ENCODE results near the gene SMYD3.

The SMYD3 gene

GRCh38 chr1:246203180-246203579 is 303.9 kb downstream of the SMYD3 start:
- no peak for DNase-seq

- no peak for DNase-seq
Observed at GRCh38 chr1:246200738-246201137, 306.3 kb downstream of the SMYD3 start.

- no peak for DNase-seq
Observed at GRCh38 chr1:246200225-246200624, 306.9 kb downstream of the SMYD3 start.

- DNase-seq, result no peak
Observed at GRCh38 chr1:246199086-246199645, 307.9 kb downstream of the SMYD3 start.

GRCh38 chr1:246198115-246198816 is 308.8 kb downstream of the SMYD3 start:
- DNase-seq, result no peak

DNA sequence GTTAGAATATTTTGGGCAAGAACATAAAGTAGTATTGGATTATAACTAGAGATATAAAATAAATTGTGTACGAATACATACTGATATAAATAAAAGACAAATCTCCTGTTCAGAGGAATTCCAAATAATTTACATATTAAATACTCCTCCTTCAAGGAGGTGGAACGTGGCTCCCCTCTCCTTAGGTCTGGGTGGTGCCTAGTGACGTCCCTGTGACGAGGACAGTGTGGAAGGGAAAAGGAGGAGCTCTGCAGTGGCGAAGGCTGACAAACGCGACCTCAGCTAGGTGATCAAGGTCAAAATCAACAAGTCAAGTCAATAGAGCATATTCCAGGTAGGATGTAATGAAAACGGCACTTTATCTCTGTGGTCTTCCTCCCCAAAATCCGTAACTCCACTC is 310.0 kb downstream of the SMYD3 start:
- DNase-seq, result no peak

DNA sequence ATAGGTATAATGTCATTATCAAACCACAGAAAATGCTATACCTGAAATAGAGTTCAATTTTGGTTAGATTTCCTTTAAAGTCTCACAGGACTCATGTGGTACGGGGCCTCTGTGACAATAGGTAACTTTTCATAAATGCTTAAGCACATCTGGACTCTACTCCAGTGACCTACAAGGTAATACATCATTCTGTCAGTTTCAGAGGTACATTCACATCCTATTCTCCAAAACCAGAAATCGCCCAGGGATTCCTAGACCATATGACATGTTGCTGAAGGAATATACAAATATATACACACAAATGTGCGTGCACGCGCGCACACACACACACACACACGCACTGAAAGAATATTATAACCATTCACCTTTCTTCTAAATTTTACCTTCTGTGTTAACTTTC is 311.8 kb downstream of the SMYD3 start:
- DNase-seq, result no peak

- DNase-seq, result no peak
Observed at GRCh38 chr1:246193537-246193936, 313.5 kb downstream of the SMYD3 start.

DNA sequence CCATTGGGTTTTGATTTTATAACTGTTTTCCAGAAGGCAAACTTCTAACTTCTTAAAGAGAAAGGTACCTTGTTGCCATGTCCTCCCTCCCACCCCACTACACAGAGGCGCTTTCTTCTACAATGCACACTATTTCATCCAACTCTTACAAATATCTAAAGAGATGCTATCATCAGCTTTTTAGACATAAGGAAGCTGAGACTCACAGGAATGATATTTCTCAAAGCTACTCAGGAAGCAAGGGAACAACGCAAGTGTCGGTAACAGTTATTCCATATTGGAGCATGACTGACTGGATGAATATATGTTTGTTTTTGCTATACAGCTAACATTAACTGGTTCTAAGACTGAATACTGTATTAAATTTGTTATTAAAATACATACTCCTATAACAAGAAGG is 318.0 kb downstream of the SMYD3 start:
- no peak for DNase-seq

- no peak for DNase-seq
Observed at GRCh38 chr1:246187834-246188372, 319.2 kb downstream of the SMYD3 start.

- DNase-seq, result no peak
Observed at GRCh38 chr1:246184503-246184902, 322.6 kb downstream of the SMYD3 start.

DNA sequence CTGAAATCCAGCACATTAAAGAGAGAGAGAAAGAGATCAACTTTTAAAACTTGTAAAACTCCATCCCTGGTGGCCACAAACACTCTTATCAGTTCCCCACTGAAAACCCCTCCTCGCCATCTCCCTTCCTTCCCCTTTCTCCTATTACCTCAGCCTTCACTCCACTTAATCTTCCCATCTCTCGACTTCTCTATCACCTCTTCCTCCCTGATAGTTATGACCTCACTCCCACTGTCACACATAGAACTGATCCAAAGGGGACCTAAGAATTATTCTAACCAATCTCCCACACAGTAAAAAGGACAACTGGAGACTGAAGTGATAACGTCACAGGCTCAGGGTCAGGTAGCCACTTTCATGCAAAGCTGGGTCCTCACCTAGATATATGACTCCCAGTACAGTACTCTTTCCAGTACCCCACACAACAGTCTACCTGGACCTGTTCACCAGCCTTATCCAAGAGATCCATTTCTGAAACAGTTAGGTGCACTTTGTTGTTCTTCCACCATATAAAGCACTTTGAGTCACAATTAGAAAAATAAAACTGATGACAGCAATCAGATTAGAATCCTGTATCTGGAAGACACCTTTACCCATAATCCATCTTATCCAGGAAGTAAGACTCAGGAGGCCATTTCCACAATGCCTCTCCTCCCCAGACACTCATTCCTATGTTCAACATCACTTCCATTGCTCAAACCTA is 324.8 kb downstream of the SMYD3 start:
- DNase-seq, result no peak

- DNase-seq, result no peak
Observed at GRCh38 chr1:246181241-246181640, 325.8 kb downstream of the SMYD3 start.

DNA sequence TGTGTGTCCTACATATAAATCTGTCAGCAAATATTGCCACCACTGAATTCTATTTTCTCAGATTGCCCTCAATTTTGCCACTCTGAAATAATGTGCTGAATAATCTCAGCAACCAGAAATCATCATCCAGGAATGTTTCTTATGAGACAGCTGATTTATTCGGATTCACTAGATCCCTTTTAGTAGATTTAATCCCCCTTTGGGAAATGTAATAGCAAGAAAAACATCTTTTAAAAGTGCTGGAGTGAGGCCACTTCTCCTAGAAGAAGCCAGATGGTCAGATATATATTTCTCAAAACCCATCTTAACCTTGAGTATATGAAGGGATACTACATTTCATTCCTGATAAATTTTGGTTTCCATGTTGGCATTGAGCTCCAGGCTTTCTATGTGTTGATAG is 327.7 kb downstream of the SMYD3 start:
- DNase-seq, result no peak

- DNase-seq, result no peak
Observed at GRCh38 chr1:246178717-246179311, 328.3 kb downstream of the SMYD3 start.

GRCh38 chr1:246176126-246177024 is 330.7 kb downstream of the SMYD3 start:
- no peak for DNase-seq

DNA sequence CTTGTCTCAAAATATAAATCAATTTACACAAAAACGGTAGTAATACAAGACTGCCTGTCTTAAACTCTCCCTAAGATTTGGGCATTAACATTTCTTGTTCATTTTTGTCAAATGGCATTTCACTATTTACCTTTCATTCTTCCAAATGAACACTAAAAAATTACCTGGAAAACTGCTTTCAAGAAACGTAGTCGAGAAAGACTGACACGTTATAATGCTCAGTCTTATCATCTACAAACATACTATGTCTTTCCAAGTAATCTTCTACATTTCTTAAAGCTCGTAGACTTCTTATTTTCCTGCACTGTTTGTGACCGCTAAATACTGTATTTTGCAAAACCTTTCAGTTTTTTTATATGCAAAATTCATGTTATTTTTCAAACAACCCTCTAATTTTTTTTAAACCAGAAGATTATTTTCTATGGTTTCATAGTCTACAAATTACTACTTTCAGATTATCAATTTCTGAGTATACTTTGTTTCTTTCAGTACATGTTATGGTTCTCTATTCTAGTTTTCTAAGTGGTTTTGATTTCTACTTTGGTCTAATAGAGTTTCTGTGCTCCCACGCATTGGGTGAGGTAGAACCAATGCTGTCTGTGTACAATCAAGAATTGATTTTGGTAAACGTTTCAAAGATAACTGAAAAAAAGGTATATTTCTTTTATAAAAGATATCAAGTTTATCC is 336.4 kb downstream of the SMYD3 start:
- no peak for DNase-seq

- no peak for DNase-seq
Observed at GRCh38 chr1:246169486-246169885, 337.6 kb downstream of the SMYD3 start.

DNA sequence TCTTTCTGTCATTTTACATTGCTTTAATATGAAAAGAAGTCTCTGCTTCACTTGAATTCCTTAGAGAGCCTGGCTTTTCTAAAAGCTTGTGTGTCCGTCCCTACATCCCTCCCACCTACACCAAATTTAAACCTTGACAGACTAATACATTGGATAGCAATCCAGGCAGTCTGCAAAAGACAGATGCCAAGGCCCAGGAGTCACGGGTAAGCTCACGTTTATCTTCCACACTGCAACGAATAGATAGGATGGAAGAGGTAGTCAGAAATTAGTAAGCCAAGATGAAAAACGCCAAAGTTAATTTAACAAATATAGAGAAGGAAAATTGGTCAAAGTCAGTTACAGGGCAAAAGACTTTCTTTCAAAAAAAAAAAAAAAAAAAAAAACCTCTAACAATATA is 338.1 kb downstream of the SMYD3 start:
- DNase-seq, result no peak

DNA sequence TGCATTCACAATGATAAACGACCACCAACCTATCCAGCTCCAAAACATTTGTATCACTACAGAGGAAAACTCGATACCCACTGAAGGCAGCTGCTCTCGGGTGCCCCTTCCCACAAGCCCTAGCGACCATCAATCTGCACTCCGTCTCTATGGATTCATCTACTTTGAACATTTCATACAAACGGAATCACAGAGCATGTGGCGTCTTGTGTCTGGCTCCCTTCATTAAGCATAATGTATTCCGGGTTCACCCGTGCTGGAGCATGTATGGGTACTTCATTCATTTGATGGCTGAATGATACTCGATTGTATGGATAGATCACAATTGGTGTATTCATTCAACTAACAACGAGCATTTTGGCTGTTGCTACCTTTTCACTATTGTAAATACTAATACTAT is 340.2 kb downstream of the SMYD3 start:
- no peak for DNase-seq

DNA sequence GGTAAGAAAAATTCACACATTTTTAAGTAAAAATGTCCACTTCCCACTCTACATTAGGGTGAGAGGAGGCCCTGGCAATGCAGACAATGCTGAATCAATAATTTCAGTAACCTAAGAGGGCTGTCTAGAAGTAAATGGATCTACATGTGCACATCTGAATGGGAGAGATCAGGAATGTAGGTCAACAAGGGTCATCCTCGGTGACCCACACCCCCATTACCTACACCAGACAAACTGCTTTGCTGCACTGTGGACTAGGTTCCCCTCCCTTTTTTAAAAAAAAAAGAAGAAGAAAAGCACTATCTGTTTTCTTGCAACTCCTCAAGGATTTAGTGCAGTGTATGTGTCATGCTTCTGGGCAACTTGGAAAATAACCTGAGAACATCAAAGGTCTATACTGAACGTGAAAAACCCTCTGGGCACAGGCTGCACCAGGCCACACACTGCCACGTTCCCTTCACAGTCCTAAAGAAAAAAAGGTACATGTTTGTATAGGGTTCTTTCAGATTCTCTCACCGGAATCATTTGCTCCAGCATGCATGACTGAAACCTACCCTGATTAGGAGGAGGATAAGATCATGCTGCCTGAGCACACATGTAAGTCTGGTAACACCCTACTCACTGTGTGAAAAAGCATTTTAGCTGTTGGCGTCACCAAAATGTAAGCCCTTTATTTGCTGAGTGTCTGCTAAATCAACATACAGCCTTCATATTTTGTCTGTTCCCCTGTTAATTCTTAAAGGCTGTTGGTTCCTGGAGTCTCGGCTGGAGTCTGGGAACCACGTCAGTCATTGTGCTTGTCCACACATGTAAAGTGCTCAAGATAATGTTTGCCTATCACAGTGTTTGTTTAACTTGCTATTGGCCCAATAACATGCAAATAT is 341.0 kb downstream of the SMYD3 start:
- peak; percentile 59 for DNase-seq

All from NCI-H1105 treated with DMSO at 0.1 percent for 48 hours (cell line).